SH-SY5Y (cell line): ENCODE data around the gene HSPB9.

ENCODE experiments used
- GATA2 ChIP-seq: IDR thresholded peaks from 2 replicates; pipeline ENCODE4 v1.6.1; 2011; ENCODE audit warnings: mild to moderate bottlenecking, low read depth, low read length
- GATA3 ChIP-seq: IDR thresholded peaks from 2 replicates; pipeline ENCODE4 v1.6.1; 2011; ENCODE audit warnings: low read depth, mild to moderate bottlenecking, low read length, moderate library complexity

The HSPB9 gene

DNA sequence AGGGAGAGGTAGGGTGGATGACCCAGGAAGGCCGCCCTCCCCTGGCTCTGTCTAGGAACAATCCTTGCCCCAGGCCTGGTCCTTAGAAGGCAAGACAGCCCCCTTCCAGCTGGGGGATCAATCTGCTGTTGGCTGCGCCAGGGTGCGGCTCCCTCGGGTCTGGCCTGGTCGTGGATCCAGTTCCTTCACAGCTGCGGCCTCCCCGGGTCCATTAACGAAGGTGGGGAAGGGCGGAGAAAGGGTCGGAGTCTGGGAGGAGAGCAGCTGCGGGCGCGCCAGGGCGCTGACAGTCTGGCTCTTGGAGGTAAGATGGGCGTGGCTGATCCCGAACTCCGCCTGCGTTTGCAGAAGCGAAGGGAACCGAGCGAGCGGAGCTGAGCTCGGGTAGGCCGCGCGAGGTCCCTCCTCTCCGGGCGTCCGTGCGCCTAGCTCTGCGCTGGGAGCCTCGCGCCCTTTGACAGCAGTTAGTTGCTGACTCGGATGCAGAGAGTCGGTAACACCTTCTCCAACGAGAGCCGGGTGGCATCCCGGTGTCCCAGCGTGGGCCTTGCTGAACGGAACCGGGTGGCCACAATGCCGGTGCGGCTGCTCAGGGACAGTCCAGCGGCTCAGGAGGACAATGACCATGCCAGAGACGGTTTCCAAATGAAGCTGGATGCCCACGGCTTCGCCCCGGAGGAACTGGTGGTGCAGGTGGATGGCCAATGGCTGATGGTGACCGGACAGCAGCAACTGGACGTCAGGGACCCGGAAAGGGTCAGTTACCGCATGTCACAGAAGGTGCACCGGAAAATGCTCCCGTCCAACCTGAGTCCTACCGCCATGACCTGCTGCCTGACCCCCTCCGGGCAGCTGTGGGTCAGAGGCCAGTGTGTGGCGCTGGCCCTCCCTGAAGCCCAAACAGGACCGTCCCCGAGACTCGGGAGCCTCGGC, at the start of gene HSPB9:
Gene HSPB9, plus strand, starts transcription at position 434 of the 933 bp plus-strand sequence. Its CDS starts 47 bp downstream, at position 481.
- no peak for TF ChIP-seq GATA3
- no peak for TF ChIP-seq GATA2

GRCh38 chr17:42075789-42076188, 46.8 kb upstream of the HSPB9 start:
- TF ChIP-seq GATA3 (no peak), GATA2 (no peak)

DNA sequence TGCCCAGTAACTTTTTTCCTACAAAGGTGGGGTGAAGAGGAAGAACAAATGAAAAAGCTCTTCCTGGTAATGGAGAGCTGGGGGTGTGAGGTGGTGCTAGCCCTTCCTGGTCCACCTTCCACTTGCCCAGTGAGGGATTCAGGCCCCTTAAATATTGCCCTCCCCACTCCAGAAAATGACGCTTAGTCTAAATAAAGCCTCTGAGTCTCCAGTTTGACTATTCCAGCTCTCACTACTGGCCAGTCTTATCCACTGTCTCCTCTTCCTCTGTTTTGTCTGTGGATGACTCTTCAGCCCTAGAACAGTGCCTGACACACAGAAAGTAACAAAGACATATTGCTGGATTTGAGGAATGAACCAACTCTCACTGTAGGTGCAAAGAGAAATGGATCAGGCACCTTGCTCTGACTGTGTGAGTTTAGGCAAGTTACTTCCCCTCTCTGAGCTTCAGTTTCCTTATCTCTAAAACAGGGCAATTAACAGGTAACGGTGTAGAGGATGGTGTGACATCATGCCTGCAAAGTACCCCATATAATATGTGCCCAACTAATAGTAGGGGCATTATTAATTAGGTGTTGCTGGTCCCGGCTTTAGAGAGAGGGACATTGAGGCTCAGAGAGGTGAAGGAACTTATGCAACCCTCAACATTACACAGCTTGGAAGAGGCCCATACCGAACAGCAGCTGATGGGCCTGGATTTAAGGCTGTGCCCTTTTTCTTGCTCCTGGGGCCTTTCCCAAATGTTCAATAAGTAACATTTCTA, 45.6 kb upstream of the HSPB9 start:
- TF ChIP-seq GATA2, result no peak
- TF ChIP-seq GATA3, result no peak

GRCh38 chr17:42077755-42078154, 44.8 kb upstream of the HSPB9 start:
- no peak for TF ChIP-seq GATA2
- no peak for TF ChIP-seq GATA3

- TF ChIP-seq GATA2 (no peak), GATA3 (no peak)
These were observed 44.1 kb upstream of the HSPB9 start for GRCh38 chr17:42078396-42079043.

DNA sequence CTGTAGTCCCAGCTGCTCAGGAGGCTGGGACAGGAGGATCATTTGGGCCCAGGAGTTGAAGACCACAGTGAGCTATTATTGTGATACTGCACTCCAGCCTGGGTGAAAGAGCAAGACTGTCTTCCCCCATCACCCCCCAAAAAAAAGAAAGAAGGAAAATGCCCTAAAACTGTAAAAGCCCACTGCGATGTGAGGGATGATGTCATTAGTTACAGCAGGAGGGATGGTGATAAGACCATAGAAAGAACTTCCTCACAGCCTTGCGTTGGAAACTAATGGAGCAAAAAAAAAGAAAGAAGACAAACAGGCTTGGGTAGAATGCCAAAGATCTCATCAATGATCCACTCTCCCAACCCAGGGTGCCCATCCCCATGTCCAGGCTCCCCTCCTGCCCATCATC, 43.1 kb upstream of the HSPB9 start:
- TF ChIP-seq GATA2 (no peak), GATA3 (no peak)

GRCh38 chr17:42081516-42082129, 41.0 kb upstream of the HSPB9 start:
- TF ChIP-seq GATA3 (no peak), GATA2 (no peak)

GRCh38 chr17:42087042-42087701, 35.4 kb upstream of the HSPB9 start:
- TF ChIP-seq GATA2, result no peak
- no peak for TF ChIP-seq GATA3

DNA sequence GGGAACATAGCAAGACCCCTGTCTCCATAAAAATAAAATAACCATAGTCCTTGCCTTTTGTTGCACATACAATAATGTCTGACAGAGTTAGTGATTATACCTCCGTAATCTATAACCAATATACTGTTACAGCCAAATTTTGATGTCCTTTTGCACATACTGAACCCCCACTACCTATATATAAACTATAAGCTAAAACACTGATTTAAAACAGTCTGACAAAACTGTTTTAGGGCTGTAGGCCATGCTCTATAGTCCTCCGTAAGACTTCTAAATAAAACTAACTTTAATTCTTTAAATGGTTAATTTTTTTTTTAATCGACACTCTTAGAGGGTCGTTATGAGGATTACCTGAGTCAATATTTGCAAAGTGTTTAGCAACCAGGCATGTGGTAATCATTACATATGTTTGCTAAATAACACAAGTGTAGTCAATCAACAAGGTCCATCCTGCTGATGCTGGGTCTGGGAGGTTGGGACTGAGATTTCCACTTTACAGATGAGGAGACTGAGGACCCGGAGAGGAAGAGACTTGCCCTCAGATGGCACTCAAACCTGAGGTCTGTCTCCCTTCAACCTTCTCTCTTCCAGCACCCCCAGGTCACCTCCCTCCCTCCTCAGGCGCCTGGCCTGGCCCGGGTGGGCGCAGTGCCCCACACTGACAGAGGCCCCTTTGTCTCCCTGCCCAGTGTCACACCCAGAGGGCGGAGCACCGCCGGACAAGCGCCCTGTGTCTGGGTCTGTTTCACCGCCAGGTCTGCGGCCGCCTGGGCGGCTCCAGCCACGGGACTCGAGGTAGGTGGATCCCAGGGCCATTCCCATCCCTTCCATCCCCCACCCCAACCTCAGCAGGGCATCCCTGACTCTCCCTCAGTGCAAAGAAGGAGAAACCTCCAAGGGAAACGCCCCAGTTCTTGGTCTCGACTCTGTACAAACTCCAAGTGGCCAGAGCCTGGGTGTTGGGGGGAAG, 34.6 kb upstream of the HSPB9 start:
- no peak for TF ChIP-seq GATA3

GRCh38 chr17:42088736-42089135, 33.9 kb upstream of the HSPB9 start:
- no peak for TF ChIP-seq GATA3
- no peak for TF ChIP-seq GATA2

- TF ChIP-seq GATA3 (no peak), GATA2 (no peak)
These were observed 31.4 kb upstream of the HSPB9 start for GRCh38 chr17:42090964-42091790.

- no peak for TF ChIP-seq GATA3
- no peak for TF ChIP-seq GATA2
These were observed 29.7 kb upstream of the HSPB9 start for GRCh38 chr17:42092939-42093338.
